HepG2 (cell line): Measurements from ENCODE around the gene MED23. TPM values are rescaled to one million over a fixed set of nuclear protein-coding genes. Genes with fewer than 3 reads are reported as not detected.

Experiments used
- ATAC-seq: fragments of 200-7000 bp; cut with Tn5 transposase; 3 replicates; pipeline ENCODE4 v1.9.1; 2020; ENCODE audit warnings: mild to moderate bottlenecking, moderate library complexity
- BruUV-seq: library from RNA; stranded (reverse); fragments of 400-500 nt; replicated peaks from 2 replicates; lab custom pipeline; 2021; lab: Mats Ljungman, UMichigan
- CTCF ChIA-PET: fragments of 300-600 bp; formaldehyde crosslinking; extraction: SDS; loops from one replicate; lab custom pipeline; 2021; ENCODE audit warnings: low total read pairs, inconsistent platforms, low intra/inter-chr PET ratio; lab: Yijun Ruan, JAX
- POLR2A ChIA-PET: fragments of 350-600 bp; sonication (Branson Sonifier 250); formaldehyde crosslinking; loops from one replicate; lab custom pipeline; 2020; ENCODE audit warnings: antibody characterized with exemption, inconsistent platforms; lab: Yijun Ruan, JAX
- DNase-seq: peaks from one replicate; pipeline ENCODE4 v3.0.0-alpha.2; 2015; ENCODE audit warnings: low spot score
- FAIRE-seq: peaks from 3 replicates; lab custom pipeline; 2011; peaks lifted over from hg19 to GRCh38; lab: Jason Lieb, UNC
- H2AFZ ChIP-seq: one replicate; pipeline ENCODE4 v1.6.1; 2011; ENCODE audit warnings: low read length, inconsistent platforms
- H3K27ac ChIP-seq: fragments of 300-600 bp; 3 replicates; pipeline ENCODE4 v1.8.0; 2011; ENCODE audit warnings: mixed run types, mild to moderate bottlenecking, mixed read lengths, low read length, inconsistent platforms; ENCODE audit not compliant: insufficient read depth; ENCODE audit errors: extremely low read length
- H3K27me3 ChIP-seq, 2 experiments: fragments of 200-600 bp in 1 of 2; 2 replicates in 1 of 2; 3 replicates in 1 of 2; pipeline versions ENCODE4 v1.6.0 to v1.8.0; 2011; ENCODE audit warnings: low read length in 2 of 2, mild to moderate bottlenecking in 2 of 2, moderate library complexity in 2 of 2, inconsistent platforms in 1 of 2; ENCODE audit not compliant: insufficient read depth in 2 of 2, control insufficient read depth in 1 of 2
- H3K36me3 ChIP-seq, 2 experiments: fragments of 200-600 bp in 1 of 2; replicated peaks in 1 of 2; 2 replicates in 1 of 2; 3 replicates in 1 of 2; pipeline versions ENCODE4 v1.5.1 to v1.8.0; 2011; ENCODE audit warnings: low read length in 2 of 2, inconsistent platforms in 1 of 2; ENCODE audit not compliant: insufficient read depth in 2 of 2, control insufficient read depth in 1 of 2
- H3K4me1 ChIP-seq: 2 replicates; pipeline ENCODE4 v1.5.1; 2012; ENCODE audit warnings: low read length, inconsistent platforms; ENCODE audit not compliant: insufficient read depth
- H3K4me2 ChIP-seq: 2 replicates; pipeline ENCODE4 v1.6.0; 2011; ENCODE audit warnings: low read depth, low read length, inconsistent platforms
- H3K4me3 ChIP-seq, 3 experiments: fragments of 200-600 bp in 1 of 3; sonication (generic), shearing (Covaris generic) in 1 of 3; replicated peaks in 1 of 3; 2 replicates each; pipeline ENCODE4 v1.5.1; 2011 to 2016; ENCODE audit warnings: low read length in 3 of 3, inconsistent platforms in 2 of 3, low read depth in 2 of 3, mild to moderate bottlenecking in 2 of 3, control low read depth in 1 of 3, mixed read lengths in 1 of 3; ENCODE audit not compliant: insufficient read depth in 1 of 3
- H3K79me2 ChIP-seq: one replicate; pipeline ENCODE4 v1.6.1; 2011; ENCODE audit warnings: low read length, inconsistent platforms; ENCODE audit not compliant: insufficient read depth
- H3K9ac ChIP-seq: 2 replicates; pipeline ENCODE4 v1.6.0; 2011; ENCODE audit warnings: mild to moderate bottlenecking, low read depth, low read length, inconsistent platforms; ENCODE audit not compliant: insufficient read depth
- H3K9me3 ChIP-seq: 2 replicates; pipeline ENCODE4 v1.5.1; 2012; ENCODE audit warnings: mild to moderate bottlenecking, low read length
- H4K20me1 ChIP-seq: 2 replicates; pipeline ENCODE4 v1.6.0; 2011; ENCODE audit warnings: inconsistent platforms, mild to moderate bottlenecking, low read length, moderate library complexity; ENCODE audit not compliant: insufficient read depth
- CEBPB ChIP-seq: IDR thresholded peaks from 2 replicates; pipeline ENCODE4 v1.6.1; 2011; ENCODE audit warnings: low read depth, low read length, improper control_type of control experiment, borderline replicate concordance
- GPBP1L1 ChIP-seq: sonication (generic); formaldehyde crosslinking; IDR thresholded peaks from 2 replicates; pipeline ENCODE4 v1.5.0; 2020; ENCODE audit warnings: mild to moderate bottlenecking, missing genetic modification reagents
- GTF2F1 ChIP-seq: fragments of 150-350 bp; IDR thresholded peaks from 2 replicates; pipeline ENCODE4 v1.6.1; 2014; ENCODE audit warnings: low read length
- HDAC2 ChIP-seq: sonication (generic); formaldehyde crosslinking; IDR thresholded peaks from 2 replicates; pipeline ENCODE4 v1.4.0; 2020; ENCODE audit warnings: missing genetic modification reagents
- HNRNPLL ChIP-seq: fragments of 200-400 bp; formaldehyde crosslinking; IDR thresholded peaks from 2 replicates; pipeline ENCODE4 v1.6.1; 2017; ENCODE audit warnings: mild to moderate bottlenecking, low read depth, low read length; ENCODE audit not compliant: poor library complexity, severe bottlenecking
- KLF9 ChIP-seq: IDR thresholded peaks from 2 replicates; pipeline ENCODE4 v1.6.1; 2016; ENCODE audit warnings: low read depth
- MTERF4 ChIP-seq: sonication (generic); formaldehyde crosslinking; IDR thresholded peaks from 2 replicates; pipeline ENCODE4 v1.8.0; 2023; ENCODE audit warnings: mild to moderate bottlenecking, missing genetic modification reagents
- MXD4 ChIP-seq: IDR thresholded peaks from 2 replicates; pipeline ENCODE4 v1.6.1; 2016; ENCODE audit warnings: mild to moderate bottlenecking, missing biosample characterization, missing genetic modification reagents
- SMAD9 ChIP-seq: sonication (generic); formaldehyde crosslinking; IDR thresholded peaks from 2 replicates; pipeline ENCODE4 v1.5.1; 2020; ENCODE audit warnings: mild to moderate bottlenecking, missing genetic modification reagents
- SP140L ChIP-seq: sonication (generic); formaldehyde crosslinking; IDR thresholded peaks from 2 replicates; pipeline ENCODE4 v1.4.0; 2020; ENCODE audit warnings: missing genetic modification reagents, borderline replicate concordance
- ZKSCAN8 ChIP-seq: IDR thresholded peaks from 2 replicates; pipeline ENCODE4 v1.6.1; 2016; ENCODE audit warnings: borderline replicate concordance, missing genetic modification reagents, missing compliant biosample characterization
- ZNF558 ChIP-seq: sonication (generic); formaldehyde crosslinking; IDR thresholded peaks from 2 replicates; pipeline ENCODE4 v1.9.0; 2022; ENCODE audit warnings: mild to moderate bottlenecking, missing genetic modification reagents, borderline replicate concordance
- ZNF619 ChIP-seq: sonication (generic); formaldehyde crosslinking; IDR thresholded peaks from 2 replicates; pipeline ENCODE4 v1.4.0; 2020; ENCODE audit warnings: mild to moderate bottlenecking, missing genetic modification reagents
- ZSCAN20 ChIP-seq: sonication (generic); formaldehyde crosslinking; IDR thresholded peaks from 2 replicates; pipeline ENCODE4 v1.4.0; 2020; ENCODE audit warnings: missing genetic modification reagents, mild to moderate bottlenecking, borderline replicate concordance
- WGBS: methylation state at CpG from one replicate; pipeline ENCODE4 v1.1.6; 2017; ENCODE audit warnings: low lambda C conversion rate; 5-methylcytosine and 5-hydroxymethylcytosine counted together
- in situ Hi-C: cut with HindIII; loops from 2 replicates; pipeline ENCODE4 v1.10.0; 2017; ENCODE audit warnings: low pct_unique_long_range_greater_than_20kb; ENCODE audit not compliant: extremely low pct_ligation_motif_present
- intact Hi-C: fragments of 100-400 bp; cut with micrococcal nuclease; formaldehyde crosslinking; loops from one replicate; pipeline ENCODE4 v1.10.0; 2022; ENCODE audit not compliant: unreplicated experiment
- polyA plus RNA-seq, 8 experiments: library from polyadenylated mRNA; depleted of rRNA in 3 of 8; stranded (reverse) in 7 of 8; unstranded in 1 of 8; fragments of >200 nt; fragmentation: Illumina TruSeq in 4 of 8; extraction: Trizol in 4 of 8; gene quantifications; 2 replicates each; pipeline versions ENCODE4 v1.2.1 to v1.2.3, GENCODE V29; 2011 to 2016; ENCODE audit warnings: low read depth in 4 of 8, missing spikeins in 1 of 8, mixed read lengths in 1 of 8; ENCODE audit not compliant: insufficient read depth in 1 of 8
- total RNA-seq, 5 experiments: library from RNA; depleted of rRNA; stranded (reverse); fragments of >200 nt; fragmentation: Illumina TruSeq; extraction: Trizol; gene quantifications; 2 replicates each; pipeline ENCODE4 v1.2.3, GENCODE V29; 2016; ENCODE audit warnings: low read depth in 1 of 5
- TF ChIP-seq, protein P1 (sequence below): IDR thresholded peaks from 2 replicates; pipeline ENCODE4 v1.6.1; 2016; ENCODE audit warnings: missing genetic modification reagents, missing compliant biosample characterization

MED23 gene
- total and polyA plus RNA-seq, 2 of the 13 experiments (the other 11 are each of a cell fraction or from before 2014, with no cell fraction given), result 34.9 to 50.5 TPM

- TF ChIP-seq SP140L (CRISPR knock-in tag) (no peak), GTF2F1 (no peak), ZNF619 (CRISPR knock-in tag) (no peak), ZNF558 (no peak), HNRNPLL (no peak), SMAD9 (CRISPR knock-in tag) (no peak), HDAC2 (CRISPR knock-in tag) (no peak), GPBP1L1 (CRISPR knock-in tag) (no peak), MXD4 (no peak), ZSCAN20 (no peak)
- TF ChIP-seq, all 625 proteins: peak for 0
These were observed 40.1 kb downstream of the MED23 start (continued) for GRCh38 chr6:131587909-131588308.

- no peaks in the 10 kb centered on the region for H3K4me1 ChIP-seq
- no peaks in the 10 kb centered on the region for H3K27me3 ChIP-seq
- in situ Hi-C loops (no loop called here), intact Hi-C loops (no loop called here)
- POLR2A ChIA-PET, result no interaction called here
- TF ChIP-seq ZKSCAN8 (CRISPR knock-in tag), result no peak
- no peak for TF ChIP-seq MTERF4
- TF ChIP-seq, protein P1, sequence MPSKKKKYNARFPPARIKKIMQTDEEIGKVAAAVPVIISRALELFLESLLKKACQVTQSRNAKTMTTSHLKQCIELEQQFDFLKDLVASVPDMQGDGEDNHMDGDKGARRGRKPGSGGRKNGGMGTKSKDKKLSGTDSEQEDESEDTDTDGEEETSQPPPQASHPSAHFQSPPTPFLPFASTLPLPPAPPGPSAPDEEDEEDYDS (CRISPR knock-in tag), result no peak
- TF ChIP-seq KLF9 (CRISPR knock-in tag), result no peak
- peak; percentile 52; the same call in 1 of the 2 replicates for TF ChIP-seq CEBPB
- H3K9ac ChIP-seq, result no peak overlapping the region
- no peaks in the 10 kb centered on the region for H3K79me2 ChIP-seq
- H3K36me3 ChIP-seq, result peaks cover 18 to 64% of the 10 kb centered on the region in 2 experiments
- no peak overlapping the region for H3K4me2 ChIP-seq
- CTCF ChIA-PET, result no interaction called here
- no peak for ATAC-seq
- H2AFZ ChIP-seq, result no peak overlapping the region
- no peak for FAIRE-seq
- no peak overlapping the region for H3K27ac ChIP-seq
- no peaks in the 10 kb centered on the region for H4K20me1 ChIP-seq
- no peak overlapping the region for H3K4me3 ChIP-seq
- no peaks in the 10 kb centered on the region for H3K9me3 ChIP-seq
- DNase-seq, result no peak
- 97% methylated on average over 4 of the region's 4 CpGs for WGBS
- BruUV-seq, result no TSS peak
These were observed 41.5 kb downstream of the MED23 start for GRCh38 chr6:131586543-131586942.
